Panc1 (cell line): Measurements from ENCODE around the gene RARG.

Experiments
- TCF7L2 ChIP-seq: IDR thresholded peaks from 2 replicates; pipeline ENCODE4 v1.6.1; 2011; ENCODE audit warnings: mild to moderate bottlenecking, low read depth, low read length, inconsistent platforms
- TF ChIP-seq, protein P1 (sequence below): fragments of 450-650 bp; IDR thresholded peaks from 2 replicates; pipeline ENCODE4 v1.5.1; 2017; ENCODE audit warnings: mild to moderate bottlenecking

DNA sequence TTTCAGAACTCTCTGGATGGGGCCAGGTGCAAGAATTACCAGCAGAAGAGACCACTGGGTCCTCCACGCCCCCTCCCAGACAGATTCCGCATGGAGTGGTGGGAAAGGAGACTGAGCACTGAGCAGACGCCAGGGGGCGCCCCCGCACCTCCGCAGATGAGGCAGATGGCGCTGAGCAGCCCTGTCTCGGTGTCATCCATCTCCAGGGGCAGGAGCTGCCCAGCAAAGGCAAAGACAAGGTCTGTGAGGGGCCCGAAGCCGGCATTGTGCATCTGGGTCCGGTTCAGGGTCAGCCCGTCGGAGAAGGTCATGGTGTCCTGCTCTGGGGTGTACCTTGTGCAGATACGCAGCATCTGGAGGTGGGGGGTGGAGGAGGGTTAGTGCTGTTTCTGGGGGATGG lies 18.7 kb downstream of the RARG start:
- TF ChIP-seq, protein P1, sequence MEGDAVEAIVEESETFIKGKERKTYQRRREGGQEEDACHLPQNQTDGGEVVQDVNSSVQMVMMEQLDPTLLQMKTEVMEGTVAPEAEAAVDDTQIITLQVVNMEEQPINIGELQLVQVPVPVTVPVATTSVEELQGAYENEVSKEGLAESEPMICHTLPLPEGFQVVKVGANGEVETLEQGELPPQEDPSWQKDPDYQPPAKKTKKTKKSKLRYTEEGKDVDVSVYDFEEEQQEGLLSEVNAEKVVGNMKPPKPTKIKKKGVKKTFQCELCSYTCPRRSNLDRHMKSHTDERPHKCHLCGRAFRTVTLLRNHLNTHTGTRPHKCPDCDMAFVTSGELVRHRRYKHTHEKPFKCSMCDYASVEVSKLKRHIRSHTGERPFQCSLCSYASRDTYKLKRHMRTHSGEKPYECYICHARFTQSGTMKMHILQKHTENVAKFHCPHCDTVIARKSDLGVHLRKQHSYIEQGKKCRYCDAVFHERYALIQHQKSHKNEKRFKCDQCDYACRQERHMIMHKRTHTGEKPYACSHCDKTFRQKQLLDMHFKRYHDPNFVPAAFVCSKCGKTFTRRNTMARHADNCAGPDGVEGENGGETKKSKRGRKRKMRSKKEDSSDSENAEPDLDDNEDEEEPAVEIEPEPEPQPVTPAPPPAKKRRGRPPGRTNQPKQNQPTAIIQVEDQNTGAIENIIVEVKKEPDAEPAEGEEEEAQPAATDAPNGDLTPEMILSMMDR = peak; percentile 98
- TF ChIP-seq TCF7L2 = no peak
